GM12878 (cell line): Measurements from ENCODE around the gene RANBP3.

ENCODE experiments used
- CREB1 ChIP-seq: IDR thresholded peaks from 2 replicates; pipeline ENCODE4 v1.6.1; 2012; ENCODE audit warnings: low read depth, mild to moderate bottlenecking, inconsistent platforms
- EP300 ChIP-seq, 2 experiments: fragments of 150-350 bp in 1 of 2; IDR thresholded peaks; 2 replicates each; pipeline ENCODE4 v1.6.1; 2011 to 2012; ENCODE audit warnings: low read depth in 2 of 2, low read length in 2 of 2, borderline replicate concordance in 1 of 2, improper control_type of control experiment in 1 of 2, inconsistent platforms in 1 of 2; ENCODE audit not compliant: control insufficient read depth in 1 of 2
- ESRRA ChIP-seq: IDR thresholded peaks from 2 replicates; pipeline ENCODE4 v1.6.1; 2012; ENCODE audit warnings: mild to moderate bottlenecking, low read length, improper control_type of control experiment
- HCFC1 ChIP-seq: fragments of 150-350 bp; IDR thresholded peaks from 2 replicates; pipeline ENCODE4 v1.6.1; 2014; ENCODE audit warnings: low read length
- HDGF ChIP-seq: fragments of 450-650 bp; IDR thresholded peaks from 2 replicates; pipeline ENCODE4 v1.6.1; 2016; ENCODE audit warnings: antibody characterized with exemption
- NR2C2 ChIP-seq: IDR thresholded peaks from 2 replicates; pipeline ENCODE4 v1.6.1; 2011; ENCODE audit warnings: borderline replicate concordance, low read depth; ENCODE audit not compliant: control insufficient read depth, insufficient read length
- POLR2AphosphoS5 ChIP-seq: IDR thresholded peaks from 2 replicates; pipeline ENCODE4 v1.6.1; 2011; ENCODE audit warnings: mild to moderate bottlenecking, low read length, inconsistent platforms
- RAD21 ChIP-seq: IDR thresholded peaks from 2 replicates; pipeline ENCODE4 v1.6.1; 2011; ENCODE audit warnings: mild to moderate bottlenecking, low read depth, low read length, moderate library complexity; ENCODE audit not compliant: insufficient read depth
- SMARCA5 ChIP-seq: fragments of 450-650 bp; IDR thresholded peaks from 2 replicates; pipeline ENCODE4 v1.6.1; 2017; ENCODE audit warnings: mild to moderate bottlenecking
- TARDBP ChIP-seq: IDR thresholded peaks from 2 replicates; pipeline ENCODE4 v1.6.1; 2016; ENCODE audit warnings: borderline replicate concordance
- ZNF274 ChIP-seq: IDR thresholded peaks from one replicate; pipeline ENCODE4 v1.8.0; 2011; ENCODE audit not compliant: insufficient read length, insufficient read depth
- ZNF384 ChIP-seq: IDR thresholded peaks from 2 replicates; pipeline ENCODE4 v1.6.1; 2012; ENCODE audit warnings: low read depth, mild to moderate bottlenecking, low read length, improper control_type of control experiment, borderline replicate concordance
- TF ChIP-seq, protein P1 (sequence below), 3 experiments: IDR thresholded peaks in 2 of 3; conservative IDR thresholded peaks in 1 of 3; 2 replicates each; pipeline ENCODE4 v1.5.1; 2011; ENCODE audit warnings: low read depth in 3 of 3, low read length in 3 of 3, mild to moderate bottlenecking in 3 of 3, control low read depth in 2 of 3, moderate library complexity in 2 of 3, inconsistent platforms in 1 of 3, mixed read lengths in 1 of 3; ENCODE audit not compliant: control insufficient read depth in 2 of 3, insufficient read depth in 1 of 3; ENCODE audit errors: extremely low read depth in 1 of 3

- TF ChIP-seq, protein P1, sequence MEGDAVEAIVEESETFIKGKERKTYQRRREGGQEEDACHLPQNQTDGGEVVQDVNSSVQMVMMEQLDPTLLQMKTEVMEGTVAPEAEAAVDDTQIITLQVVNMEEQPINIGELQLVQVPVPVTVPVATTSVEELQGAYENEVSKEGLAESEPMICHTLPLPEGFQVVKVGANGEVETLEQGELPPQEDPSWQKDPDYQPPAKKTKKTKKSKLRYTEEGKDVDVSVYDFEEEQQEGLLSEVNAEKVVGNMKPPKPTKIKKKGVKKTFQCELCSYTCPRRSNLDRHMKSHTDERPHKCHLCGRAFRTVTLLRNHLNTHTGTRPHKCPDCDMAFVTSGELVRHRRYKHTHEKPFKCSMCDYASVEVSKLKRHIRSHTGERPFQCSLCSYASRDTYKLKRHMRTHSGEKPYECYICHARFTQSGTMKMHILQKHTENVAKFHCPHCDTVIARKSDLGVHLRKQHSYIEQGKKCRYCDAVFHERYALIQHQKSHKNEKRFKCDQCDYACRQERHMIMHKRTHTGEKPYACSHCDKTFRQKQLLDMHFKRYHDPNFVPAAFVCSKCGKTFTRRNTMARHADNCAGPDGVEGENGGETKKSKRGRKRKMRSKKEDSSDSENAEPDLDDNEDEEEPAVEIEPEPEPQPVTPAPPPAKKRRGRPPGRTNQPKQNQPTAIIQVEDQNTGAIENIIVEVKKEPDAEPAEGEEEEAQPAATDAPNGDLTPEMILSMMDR (IDR thresholded peaks at IDR 0.05 in 2 of 3, conservative IDR thresholded peaks at IDR 0.05 in 1 of 3; ENCODE audit: control insufficient read depth in 2 of 3, extremely low read depth in 1 of 3, insufficient read depth in 1 of 3, low read depth in 3 of 3, low read length in 3 of 3) = no peak
- TF ChIP-seq EP300 (IDR thresholded peaks at IDR 0.05; ENCODE audit: borderline replicate concordance in 1 of 2, control insufficient read depth in 1 of 2, low read depth in 2 of 2, low read length in 2 of 2) (no peak), ESRRA (no peak), ZNF274 (no peak), CREB1 (no peak), POLR2AphosphoS5 (no peak), TARDBP (no peak), SMARCA5 (no peak), NR2C2 (no peak), ZNF384 (no peak), RAD21 (no peak), HDGF (no peak), HCFC1 (no peak)
Observed at GRCh38 chr19:5955636-5955935, 22.4 kb downstream of the RANBP3 start.
